Measurements from ENCODE around the gene CAMK2N2. TPM values are rescaled to one million over a fixed set of nuclear protein-coding genes. Genes with fewer than 3 reads are reported as not detected.
"Not testable (repeated sequence)": the region's sequence is repeated elsewhere in the genome, so short reads cannot be mapped to it uniquely, and the experiment has no call there.

CAMK2N2 gene
- total and polyA plus RNA-seq, 4 donors = 9.1 to 204 (median 106) TPM

GRCh38 chr3:184275961-184276910 is 14.9 kb upstream of the CAMK2N2 start, which contains the start of gene ECE2:
Gene ECE2, plus strand, starts transcription at chr3:184276022. Its CDS starts 132 bp downstream, at chr3:184276154.
- no peak within 1 kb of the TSS for H3K27ac ChIP-seq (ENCODE audit: low read depth, low read length)
- peaks cover 5% of the 10 kb centered on the region for H3K36me3 ChIP-seq (ENCODE audit: control insufficient read depth, insufficient read depth, low read length)
- peaks cover 27% of the 10 kb centered on the region for H3K27me3 ChIP-seq (ENCODE audit: control insufficient read depth, insufficient read depth, low read length)
- H3K4me3 ChIP-seq (ENCODE audit: low read depth, low read length) = no peak within 1 kb of the TSS
- peak in 2 of 6 donors; percentile 32 to 38 for DNase-seq (ENCODE audit: low read depth in 4 of 6, low spot score in 6 of 6)
- WGBS (ENCODE audit: insufficient coverage) = 12% methylated on average over 58 of the region's 65 CpGs
- H3K4me1 ChIP-seq (ENCODE audit: control insufficient read depth, insufficient read depth, low read length) = peaks cover 18% of the 10 kb centered on the region
- H3K9me3 ChIP-seq (ENCODE audit: control insufficient read depth, insufficient read depth, low read length) = no peaks in the 10 kb centered on the region

- Histone ChIP-seq H3K27me3 (ENCODE audit: control insufficient read depth, insufficient read depth, low read length) (peaks cover 27% of the 10 kb centered on the region), H3K36me3 (ENCODE audit: control insufficient read depth, insufficient read depth, low read length) (peaks cover 4% of the 10 kb centered on the region), H3K4me1 (ENCODE audit: control insufficient read depth, insufficient read depth, low read length) (peaks cover 18% of the 10 kb centered on the region), H3K27ac (ENCODE audit: low read depth, low read length) (no peak overlapping the region), H3K4me3 (ENCODE audit: low read depth, low read length) (no peak overlapping the region), H3K9me3 (ENCODE audit: control insufficient read depth, insufficient read depth, low read length) (no peaks in the 10 kb centered on the region)
- DNase-seq (ENCODE audit: low read depth in 4 of 6, low spot score in 6 of 6) = peak in 1 of 6 donors; percentile 9
- 64% methylated on average over 12 of the region's 12 CpGs for WGBS (ENCODE audit: insufficient coverage)
These were observed 14.0 kb upstream of the CAMK2N2 start for GRCh38 chr3:184275381-184275701.

GRCh38 chr3:184272269-184272668 is 10.9 kb upstream of the CAMK2N2 start:
- Histone ChIP-seq H3K9me3 (ENCODE audit: control insufficient read depth, insufficient read depth, low read length) (no peaks in the 10 kb centered on the region), H3K4me1 (ENCODE audit: control insufficient read depth, insufficient read depth, low read length) (peaks cover 18% of the 10 kb centered on the region), H3K27me3 (ENCODE audit: control insufficient read depth, insufficient read depth, low read length) (peaks cover 24% of the 10 kb centered on the region), H3K36me3 (ENCODE audit: control insufficient read depth, insufficient read depth, low read length) (peaks cover 1% of the 10 kb centered on the region), H3K27ac (ENCODE audit: low read depth, low read length) (no peak overlapping the region), H3K4me3 (ENCODE audit: low read depth, low read length) (no peak overlapping the region)
- no peak for DNase-seq (ENCODE audit: low read depth in 4 of 6, low spot score in 6 of 6)
- WGBS (ENCODE audit: insufficient coverage) = 60% methylated on average over 1 of the region's 1 CpG

- H3K4me1 ChIP-seq (ENCODE audit: control insufficient read depth, insufficient read depth, low read length); H3K27me3 ChIP-seq (ENCODE audit: control insufficient read depth, insufficient read depth, low read length); DNase-seq (ENCODE audit: low read depth in 4 of 6, low spot score in 6 of 6); H3K9me3 ChIP-seq (ENCODE audit: control insufficient read depth, insufficient read depth, low read length); H3K27ac ChIP-seq (ENCODE audit: low read depth, low read length); H3K4me3 ChIP-seq (ENCODE audit: low read depth, low read length); H3K36me3 ChIP-seq (ENCODE audit: control insufficient read depth, insufficient read depth, low read length): not testable (repeated sequence)
- WGBS (ENCODE audit: insufficient coverage) = no CpG with 5 or more reads among the region's 1 CpG
These were observed 5.9 kb upstream of the CAMK2N2 start for GRCh38 chr3:184267249-184267648.

GRCh38 chr3:184262764-184263179 is 1.4 kb upstream of the CAMK2N2 start:
- peaks cover 5% of the 10 kb centered on the region for H3K36me3 ChIP-seq (ENCODE audit: control insufficient read depth, insufficient read depth, low read length)
- peak in 1 of 6 donors; percentile 32 for DNase-seq (ENCODE audit: low read depth in 4 of 6, low spot score in 6 of 6)
- no peaks in the 10 kb centered on the region for H3K9me3 ChIP-seq (ENCODE audit: control insufficient read depth, insufficient read depth, low read length)
- peak overlapping the region; percentile 12 for H3K4me3 ChIP-seq (ENCODE audit: low read depth, low read length)
- 26% methylated on average over 7 of the region's 15 CpGs for WGBS (ENCODE audit: insufficient coverage)
- H3K27ac ChIP-seq (ENCODE audit: low read depth, low read length) = no peak overlapping the region
- H3K4me1 ChIP-seq (ENCODE audit: control insufficient read depth, insufficient read depth, low read length) = peaks cover 41% of the 10 kb centered on the region
- H3K27me3 ChIP-seq (ENCODE audit: control insufficient read depth, insufficient read depth, low read length) = peaks cover 26% of the 10 kb centered on the region

- DNase-seq (ENCODE audit: low read depth in 4 of 6, low spot score in 6 of 6) = peak in 1 of 6 donors; percentile 84
- under 1% methylated on average over 47 of the region's 66 CpGs for WGBS (ENCODE audit: insufficient coverage)
- Histone ChIP-seq H3K4me1 (ENCODE audit: control insufficient read depth, insufficient read depth, low read length) (peaks cover 41% of the 10 kb centered on the region), H3K36me3 (ENCODE audit: control insufficient read depth, insufficient read depth, low read length) (peaks cover 9% of the 10 kb centered on the region), H3K27ac (ENCODE audit: low read depth, low read length) (peak overlapping the region; percentile 25), H3K9me3 (ENCODE audit: control insufficient read depth, insufficient read depth, low read length) (no peaks in the 10 kb centered on the region), H3K27me3 (ENCODE audit: control insufficient read depth, insufficient read depth, low read length) (peaks cover 26% of the 10 kb centered on the region), H3K4me3 (ENCODE audit: low read depth, low read length) (peak overlapping the region; percentile 54)
These were observed 756 bp upstream of the CAMK2N2 start for GRCh38 chr3:184261854-184262763.

- H3K4me1 ChIP-seq (ENCODE audit: control insufficient read depth, insufficient read depth, low read length) = peaks cover 41% of the 10 kb centered on the region
- under 1% methylated on average over 49 of the region's 49 CpGs for WGBS (ENCODE audit: insufficient coverage)
- no peaks in the 10 kb centered on the region for H3K9me3 ChIP-seq (ENCODE audit: control insufficient read depth, insufficient read depth, low read length)
- no peak overlapping the region for H3K27ac ChIP-seq (ENCODE audit: low read depth, low read length)
- peaks cover 9% of the 10 kb centered on the region for H3K36me3 ChIP-seq (ENCODE audit: control insufficient read depth, insufficient read depth, low read length)
- peaks cover 26% of the 10 kb centered on the region for H3K27me3 ChIP-seq (ENCODE audit: control insufficient read depth, insufficient read depth, low read length)
- peak in 2 of 6 donors; percentile 29 to 43 for DNase-seq (ENCODE audit: low read depth in 4 of 6, low spot score in 6 of 6)
- peak overlapping the region; percentile 50 for H3K4me3 ChIP-seq (ENCODE audit: low read depth, low read length)
These were observed 556 bp downstream of the CAMK2N2 start for GRCh38 chr3:184260724-184261269.

GRCh38 chr3:184259878-184260723 is 1.3 kb downstream of the CAMK2N2 start:
- H3K27ac ChIP-seq (ENCODE audit: low read depth, low read length) = no peak overlapping the region
- DNase-seq (ENCODE audit: low read depth in 4 of 6, low spot score in 6 of 6) = peak in 2 of 6 donors; percentile 52 to 60
- peaks cover 9% of the 10 kb centered on the region for H3K36me3 ChIP-seq (ENCODE audit: control insufficient read depth, insufficient read depth, low read length)
- H3K9me3 ChIP-seq (ENCODE audit: control insufficient read depth, insufficient read depth, low read length) = no peaks in the 10 kb centered on the region
- H3K4me3 ChIP-seq (ENCODE audit: low read depth, low read length) = peak overlapping the region; percentile 50
- H3K4me1 ChIP-seq (ENCODE audit: control insufficient read depth, insufficient read depth, low read length) = peaks cover 41% of the 10 kb centered on the region
- H3K27me3 ChIP-seq (ENCODE audit: control insufficient read depth, insufficient read depth, low read length) = peaks cover 26% of the 10 kb centered on the region
- WGBS (ENCODE audit: insufficient coverage) = under 1% methylated on average over 91 of the region's 91 CpGs
